OCI-LY1 (cell line): ENCODE data around the gene ST6GALNAC2.

Experiments used
- H2AFZ ChIP-seq: fragments of 200-600 bp; sonication (generic), shearing (Covaris generic); 2 replicates; pipeline ENCODE4 v1.6.0; 2014; ENCODE audit warnings: antibody characterized with exemption, mild to moderate bottlenecking, low read length
- H3F3A ChIP-seq: fragments of 200-600 bp; sonication (generic), shearing (Covaris generic); 2 replicates; pipeline ENCODE4 v1.6.0; 2014; ENCODE audit warnings: mild to moderate bottlenecking, antibody characterized with exemption, low read length, moderate library complexity; ENCODE audit not compliant: insufficient read depth
- H3K27ac ChIP-seq: fragments of 200-600 bp; sonication (generic); 2 replicates; pipeline ENCODE4 v1.5.1; 2014; ENCODE audit warnings: low read length, mixed run types, mild to moderate bottlenecking, low read depth; ENCODE audit not compliant: poor library complexity, severe bottlenecking
- H3K27me3 ChIP-seq: fragments of 200-600 bp; sonication (generic); 2 replicates; pipeline ENCODE4 v1.6.0; 2014; ENCODE audit warnings: antibody characterized with exemption, mild to moderate bottlenecking, low read length, moderate library complexity; ENCODE audit not compliant: insufficient read depth
- H3K36me3 ChIP-seq: fragments of 200-600 bp; sonication (generic); 2 replicates; pipeline ENCODE4 v1.6.1; 2014; ENCODE audit warnings: mild to moderate bottlenecking, antibody characterized with exemption, low read length, moderate library complexity, mixed read lengths; ENCODE audit not compliant: insufficient read depth
- H3K4me1 ChIP-seq: fragments of 200-600 bp; sonication (generic); 2 replicates; pipeline ENCODE4 v1.5.1; 2014; ENCODE audit warnings: mild to moderate bottlenecking, low read length, moderate library complexity; ENCODE audit not compliant: insufficient read depth, severe bottlenecking
- H3K4me2 ChIP-seq: fragments of 200-600 bp; sonication (generic), shearing (Covaris generic); 2 replicates; pipeline ENCODE4 v1.6.1; 2014; ENCODE audit warnings: low read length
- H3K4me3 ChIP-seq: fragments of 200-600 bp; sonication (generic); 2 replicates; pipeline ENCODE4 v1.5.1; 2014; ENCODE audit warnings: low read length, low read depth, mild to moderate bottlenecking, mixed read lengths; ENCODE audit not compliant: poor library complexity, severe bottlenecking
- H3K79me2 ChIP-seq: fragments of 200-600 bp; shearing (Covaris generic); 2 replicates; pipeline ENCODE4 v1.6.1; 2016; ENCODE audit warnings: mixed run types, low read length, mixed read lengths; ENCODE audit not compliant: insufficient read depth
- H3K9ac ChIP-seq: fragments of 200-600 bp; sonication (generic), shearing (Covaris generic); 2 replicates; pipeline ENCODE4 v1.6.1; 2014; ENCODE audit warnings: mild to moderate bottlenecking, low read length, mixed read lengths
- H3K9me2 ChIP-seq: fragments of 200-600 bp; sonication (generic), shearing (Covaris generic); 2 replicates; pipeline ENCODE4 v1.6.1; 2014; ENCODE audit warnings: low read depth, mild to moderate bottlenecking, low read length, mixed read lengths
- H3K9me3 ChIP-seq: fragments of 200-600 bp; shearing (Covaris generic); 2 replicates; pipeline ENCODE4 v1.6.1; 2014; ENCODE audit warnings: low read length, mixed read lengths
- H4K20me1 ChIP-seq: fragments of 200-600 bp; sonication (generic), shearing (Covaris generic); 2 replicates; pipeline ENCODE4 v1.6.0; 2016; ENCODE audit warnings: mild to moderate bottlenecking, low read length; ENCODE audit not compliant: insufficient read depth
- CTCF ChIP-seq: fragments of 200-600 bp; sonication (generic), shearing (Covaris generic); IDR thresholded peaks from 2 replicates; pipeline ENCODE4 v1.5.1; 2017; ENCODE audit warnings: mild to moderate bottlenecking, antibody characterized with exemption, low read length, moderate library complexity, mixed read lengths
- EZH2 ChIP-seq: fragments of 200-600 bp; sonication (generic), shearing (Covaris generic); IDR thresholded peaks from 2 replicates; pipeline ENCODE4 v1.8.0; 2017; ENCODE audit warnings: borderline replicate concordance, mixed run types, mild to moderate bottlenecking, antibody characterized with exemption, low read length, moderate library complexity, mixed read lengths

The ST6GALNAC2 gene

GRCh38 chr17:76521262-76521661, 64.4 kb downstream of the ST6GALNAC2 start:
- no peaks in the 10 kb centered on the region for H3K9me2 ChIP-seq
- H3K4me3 ChIP-seq, result no peak overlapping the region
- H4K20me1 ChIP-seq, result no peaks in the 10 kb centered on the region
- no peaks in the 10 kb centered on the region for H3K79me2 ChIP-seq
- no peaks in the 10 kb centered on the region for H3K36me3 ChIP-seq
- H3K9ac ChIP-seq, result no peak overlapping the region
- no peak overlapping the region for H2AFZ ChIP-seq
- TF ChIP-seq EZH2, result no peak
- TF ChIP-seq CTCF, result no peak
- no peak overlapping the region for H3K4me2 ChIP-seq
- peaks cover 6% of the 10 kb centered on the region; the same call in 1 of the 2 replicates for H3K27me3 ChIP-seq
- H3K4me1 ChIP-seq, result no peaks in the 10 kb centered on the region
- H3F3A ChIP-seq, result no peaks in the 10 kb centered on the region
- H3K9me3 ChIP-seq, result no peaks in the 10 kb centered on the region
- H3K27ac ChIP-seq, result no peak overlapping the region

- Histone ChIP-seq H3K4me2 (no peak overlapping the region), H3K27ac (no peak overlapping the region), H3K36me3 (no peaks in the 10 kb centered on the region), H3F3A (no peaks in the 10 kb centered on the region), H3K27me3 (no peaks in the 10 kb centered on the region; the same call in 1 of the 2 replicates), H3K9me3 (no peaks in the 10 kb centered on the region), H2AFZ (no peak overlapping the region), H3K79me2 (no peaks in the 10 kb centered on the region), H3K9ac (no peak overlapping the region), H4K20me1 (no peaks in the 10 kb centered on the region), H3K4me1 (peaks cover 4% of the 10 kb centered on the region), H3K4me3 (no peak overlapping the region), H3K9me2 (no peaks in the 10 kb centered on the region)
- no peak for TF ChIP-seq EZH2
- TF ChIP-seq CTCF, result no peak
Measured at GRCh38 chr17:76519048-76519966, 66.4 kb downstream of the ST6GALNAC2 start.

GRCh38 chr17:76517638-76518038, 68.0 kb downstream of the ST6GALNAC2 start:
- Histone ChIP-seq H3K9me3 (no peaks in the 10 kb centered on the region), H3K4me3 (no peak overlapping the region), H3K27ac (no peak overlapping the region), H4K20me1 (no peaks in the 10 kb centered on the region), H3K4me2 (no peak overlapping the region), H3K4me1 (peaks cover 4% of the 10 kb centered on the region), H3K9me2 (no peaks in the 10 kb centered on the region), H2AFZ (no peak overlapping the region), H3K9ac (no peak overlapping the region), H3K36me3 (no peaks in the 10 kb centered on the region), H3F3A (no peaks in the 10 kb centered on the region), H3K79me2 (no peaks in the 10 kb centered on the region), H3K27me3 (no peaks in the 10 kb centered on the region; the same call in 1 of the 2 replicates)
- TF ChIP-seq CTCF (no peak), EZH2 (no peak)
